Keratinocyte (primary cell): Measurements from ENCODE around the gene ZNF217. TPM values are rescaled to one million over a fixed set of nuclear protein-coding genes. Genes with fewer than 3 reads are reported as not detected.

Experiments
- DNase-seq: peaks from one replicate; pipeline ENCODE4 v3.0.0-alpha.2; 2011; ENCODE audit warnings: low read depth, missing footprints, low spot score
- FAIRE-seq: peaks from 2 replicates; lab custom pipeline; 2011; peaks lifted over from hg19 to GRCh38; lab: Jason Lieb, UNC
- H2AFZ ChIP-seq: 2 replicates; pipeline ENCODE4 v1.6.0; 2012; ENCODE audit warnings: low read length, control low read depth, inconsistent platforms; ENCODE audit not compliant: control insufficient read depth
- H3K27ac ChIP-seq: 2 replicates; pipeline ENCODE4 v1.5.1; 2011; ENCODE audit warnings: low read length; ENCODE audit not compliant: control insufficient read depth, insufficient read depth
- H3K27me3 ChIP-seq: 3 replicates; pipeline ENCODE4 v1.6.0; 2011; ENCODE audit warnings: low read length; ENCODE audit not compliant: control insufficient read depth, insufficient read depth; ENCODE audit errors: extremely low read depth
- H3K36me3 ChIP-seq, 2 experiments: 2 replicates in 1 of 2; 3 replicates in 1 of 2; pipeline ENCODE4 v1.5.1; 2011; ENCODE audit warnings: low read length in 2 of 2, mild to moderate bottlenecking in 1 of 2; ENCODE audit not compliant: control insufficient read depth in 2 of 2, insufficient read depth in 2 of 2; ENCODE audit errors: extremely low read depth in 1 of 2
- H3K4me1 ChIP-seq: 3 replicates; pipeline ENCODE4 v1.5.1; 2011; ENCODE audit warnings: low read length; ENCODE audit not compliant: control insufficient read depth, insufficient read depth; ENCODE audit errors: extremely low read depth
- H3K4me2 ChIP-seq: 3 replicates; pipeline ENCODE4 v1.6.0; 2011; ENCODE audit warnings: low read depth, low read length; ENCODE audit not compliant: control insufficient read depth, insufficient read depth; ENCODE audit errors: extremely low read depth
- H3K4me3 ChIP-seq, 3 experiments: fragments of 200-600 bp in 1 of 3; sonication (generic) in 1 of 3; 2 replicates in 2 of 3; 3 replicates in 1 of 3; pipeline ENCODE4 v1.5.1; 2011 to 2016; ENCODE audit warnings: low read length in 3 of 3, mild to moderate bottlenecking in 3 of 3, control low read depth in 2 of 3, inconsistent platforms in 1 of 3, low read depth in 1 of 3, mixed read lengths in 1 of 3, mixed run types in 1 of 3, moderate library complexity in 1 of 3; ENCODE audit not compliant: control insufficient read depth in 2 of 3, insufficient read depth in 2 of 3; ENCODE audit errors: extremely low read depth in 1 of 3
- H3K79me2 ChIP-seq: 2 replicates; pipeline ENCODE4 v1.6.0; 2012; ENCODE audit warnings: low read length; ENCODE audit not compliant: control insufficient read depth, insufficient read depth
- H3K9ac ChIP-seq: 3 replicates; pipeline ENCODE4 v1.6.0; 2011; ENCODE audit warnings: low read length; ENCODE audit not compliant: control insufficient read depth, insufficient read depth; ENCODE audit errors: extremely low read depth
- H3K9me1 ChIP-seq: 3 replicates; pipeline ENCODE4 v1.6.0; 2011; ENCODE audit warnings: low read length; ENCODE audit not compliant: control insufficient read depth, insufficient read depth; ENCODE audit errors: extremely low read depth
- H3K9me3 ChIP-seq: 2 replicates; pipeline ENCODE4 v1.5.1; 2012; ENCODE audit warnings: low read depth, low read length; ENCODE audit not compliant: control insufficient read depth
- H4K20me1 ChIP-seq: 3 replicates; pipeline ENCODE4 v1.6.0; 2011; ENCODE audit warnings: low read length; ENCODE audit not compliant: control insufficient read depth, insufficient read depth; ENCODE audit errors: extremely low read depth
- CTCF ChIP-seq, 3 experiments: IDR thresholded peaks in 1 of 3; conservative IDR thresholded peaks in 1 of 3; optimal IDR thresholded peaks in 1 of 3; 2 replicates in 2 of 3; 3 replicates in 1 of 3; pipeline versions ENCODE3 to v1.5.1; 2011; ENCODE audit warnings: low read length in 3 of 3, mild to moderate bottlenecking in 3 of 3, moderate library complexity in 2 of 3, control low read depth in 1 of 3, inconsistent platforms in 1 of 3; ENCODE audit not compliant: insufficient read depth in 2 of 3; ENCODE audit errors: extremely low read depth in 1 of 3
- EZH2 ChIP-seq: IDR thresholded peaks from one replicate; pipeline ENCODE4 v1.6.1; 2012; ENCODE audit warnings: inconsistent platforms, mild to moderate bottlenecking, low read length, moderate library complexity
- dilution Hi-C: fragments of 300-500 bp; cut with MboI; formaldehyde crosslinking; loops from one replicate; pipeline ENCODE4 v1.7.0; 2020; ENCODE audit warnings: low sequenced_read_pairs; ENCODE audit not compliant: extremely low pct_ligation_motif_present
- polyA plus RNA-seq, 5 experiments: library from polyadenylated mRNA; depleted of rRNA in 3 of 5; stranded (reverse) in 3 of 5; stranded (forward) in 1 of 5; unstranded in 1 of 5; fragments of >200 nt; gene quantifications; 1 replicate in 1 of 5; 2 replicates in 3 of 5; 3 replicates in 1 of 5; pipeline versions ENCODE4 v1.2.1 to v1.2.3, GENCODE V29; 2011 to 2012; ENCODE audit warnings: missing spikeins in 2 of 5, low read depth in 1 of 5, low replicate concordance in 1 of 5

The ZNF217 gene
- polyA plus RNA-seq, 1 donor (not counting 4 experiments of a cell fraction or from before 2014, with no cell fraction given) = 17.3 TPM

- no peaks in the 10 kb centered on the region for H3K9me1 ChIP-seq
- DNase-seq = no peak
- peak overlapping the region; percentile 95 for H3K4me2 ChIP-seq
- no peaks in the 10 kb centered on the region for H3K36me3 ChIP-seq
- H3K9ac ChIP-seq = no peak overlapping the region
- no peak overlapping the region for H3K27ac ChIP-seq
- dilution Hi-C loops = no loop called here
- H3K9me3 ChIP-seq = no peaks in the 10 kb centered on the region
- FAIRE-seq = peak; percentile 53
- peaks cover 22% of the 10 kb centered on the region for H3K4me1 ChIP-seq
- no peak for TF ChIP-seq CTCF (optimal IDR thresholded peaks at IDR 0.05 in 1 of 3, IDR thresholded peaks at IDR 0.05 in 1 of 3, conservative IDR thresholded peaks at IDR 0.05 in 1 of 3; ENCODE audit: extremely low read depth in 1 of 3, insufficient read depth in 2 of 3, low read length in 3 of 3)
- TF ChIP-seq EZH2 = no peak
- no peaks in the 10 kb centered on the region for H4K20me1 ChIP-seq
- H3K4me3 ChIP-seq = no peak overlapping the region
- no peaks in the 10 kb centered on the region for H3K27me3 ChIP-seq
- peaks cover 28% of the 10 kb centered on the region for H3K79me2 ChIP-seq
- H2AFZ ChIP-seq = peak overlapping the region; percentile 50
Measured at GRCh38 chr20:53598140-53599043, 4.8 kb upstream of the ZNF217 start.

- Histone ChIP-seq H3K4me2 (peak overlapping the region; percentile 95), H3K4me3 (peak overlapping the region; percentile 46 to 94 (median 72)), H3K9ac (peak overlapping the region; percentile 84), H3K27ac (peak overlapping the region; percentile 89), H4K20me1 (no peaks in the 10 kb centered on the region), H3K36me3 (no peaks in the 10 kb centered on the region), H3K9me3 (no peaks in the 10 kb centered on the region), H3K27me3 (no peaks in the 10 kb centered on the region), H3K4me1 (peaks cover 22% of the 10 kb centered on the region), H3K9me1 (no peaks in the 10 kb centered on the region), H2AFZ (no peak overlapping the region), H3K79me2 (peaks cover 32% of the 10 kb centered on the region)
- FAIRE-seq = no peak
- TF ChIP-seq CTCF (optimal IDR thresholded peaks at IDR 0.05 in 1 of 3, IDR thresholded peaks at IDR 0.05 in 1 of 3, conservative IDR thresholded peaks at IDR 0.05 in 1 of 3; ENCODE audit: extremely low read depth in 1 of 3, insufficient read depth in 2 of 3, low read length in 3 of 3) = no peak
- no peak for TF ChIP-seq EZH2
- no peak for DNase-seq
- dilution Hi-C loops = no loop called here
Measured at GRCh38 chr20:53597521-53598120, 4.0 kb upstream of the ZNF217 start.
